HepG2 (cell line): ENCODE measurements around the gene MAP1LC3A. TPM values are rescaled to one million over a fixed set of nuclear protein-coding genes. Genes with fewer than 3 reads are reported as not detected.

Experiments
- ETV5 ChIP-seq: IDR thresholded peaks from 2 replicates; pipeline ENCODE4 v1.6.1; 2018; ENCODE audit warnings: missing biosample characterization, missing genetic modification reagents, inconsistent platforms, borderline replicate concordance
- FOSL1 ChIP-seq: sonication (generic); formaldehyde crosslinking; IDR thresholded peaks from 2 replicates; pipeline ENCODE4 v1.9.0; 2021; ENCODE audit warnings: missing genetic modification reagents, borderline replicate concordance
- FOXP1 ChIP-seq, 2 experiments: fragments of 450-650 bp in 1 of 2; IDR thresholded peaks; 2 replicates each; pipeline ENCODE4 v1.6.1; 2017 to 2018; ENCODE audit warnings: antibody characterized with exemption in 1 of 2
- GATAD2A ChIP-seq: IDR thresholded peaks from 2 replicates; pipeline ENCODE4 v1.6.1; 2016
- HMG20A ChIP-seq: IDR thresholded peaks from 2 replicates; pipeline ENCODE4 v1.6.1; 2016; ENCODE audit warnings: borderline replicate concordance
- HNRNPL ChIP-seq: fragments of 200-400 bp; formaldehyde crosslinking; IDR thresholded peaks from 2 replicates; pipeline ENCODE4 v1.6.1; 2017; ENCODE audit warnings: mild to moderate bottlenecking, low read depth, low read length
- JUN ChIP-seq: sonication (generic); formaldehyde crosslinking; IDR thresholded peaks from 2 replicates; pipeline ENCODE4 v1.4.0; 2020; ENCODE audit warnings: mild to moderate bottlenecking, missing genetic modification reagents
- KAT7 ChIP-seq: IDR thresholded peaks from 2 replicates; pipeline ENCODE4 v1.6.1; 2018; ENCODE audit warnings: borderline replicate concordance, missing compliant biosample characterization
- MXD4 ChIP-seq: IDR thresholded peaks from 2 replicates; pipeline ENCODE4 v1.6.1; 2016; ENCODE audit warnings: mild to moderate bottlenecking, missing biosample characterization, missing genetic modification reagents
- RARA ChIP-seq: IDR thresholded peaks from 2 replicates; pipeline ENCODE4 v1.6.1; 2016; ENCODE audit warnings: missing genetic modification reagents, missing compliant biosample characterization
- STAT5B ChIP-seq: sonication (generic); formaldehyde crosslinking; IDR thresholded peaks from 2 replicates; pipeline ENCODE4 v1.4.0; 2020; ENCODE audit warnings: missing genetic modification reagents
- ZNF331 ChIP-seq: sonication (generic); formaldehyde crosslinking; IDR thresholded peaks from 2 replicates; pipeline ENCODE4 v1.4.0; 2020; ENCODE audit warnings: missing genetic modification reagents
- ZNF703 ChIP-seq: sonication (generic); formaldehyde crosslinking; IDR thresholded peaks from 2 replicates; pipeline ENCODE4 v1.5.1; 2020; ENCODE audit warnings: missing genetic modification reagents, mild to moderate bottlenecking, moderate library complexity, borderline replicate concordance
- ZNF749 ChIP-seq: sonication (generic); formaldehyde crosslinking; IDR thresholded peaks from 2 replicates; pipeline ENCODE4 v1.8.0; 2022; ENCODE audit warnings: mild to moderate bottlenecking, missing genetic modification reagents, moderate library complexity, borderline replicate concordance
- ZNF83 ChIP-seq: sonication (generic); formaldehyde crosslinking; IDR thresholded peaks from 2 replicates; pipeline ENCODE4 v1.4.0; 2020; ENCODE audit warnings: missing genetic modification reagents, mild to moderate bottlenecking, borderline replicate concordance
- polyA plus RNA-seq, 8 experiments: library from polyadenylated mRNA; depleted of rRNA in 3 of 8; stranded (reverse) in 7 of 8; unstranded in 1 of 8; fragments of >200 nt; fragmentation: Illumina TruSeq in 4 of 8; extraction: Trizol in 4 of 8; gene quantifications; 2 replicates each; pipeline versions ENCODE4 v1.2.1 to v1.2.3, GENCODE V29; 2011 to 2016; ENCODE audit warnings: low read depth in 4 of 8, missing spikeins in 1 of 8, mixed read lengths in 1 of 8; ENCODE audit not compliant: insufficient read depth in 1 of 8
- total RNA-seq, 5 experiments: library from RNA; depleted of rRNA; stranded (reverse); fragments of >200 nt; fragmentation: Illumina TruSeq; extraction: Trizol; gene quantifications; 2 replicates each; pipeline ENCODE4 v1.2.3, GENCODE V29; 2016; ENCODE audit warnings: low read depth in 1 of 5
- TF ChIP-seq, protein P1 (sequence below): sonication (generic); formaldehyde crosslinking; IDR thresholded peaks from 2 replicates; pipeline ENCODE4 v1.4.0; 2020; ENCODE audit warnings: missing genetic modification reagents, borderline replicate concordance
- TF ChIP-seq, protein P2 (sequence below): sonication (generic); formaldehyde crosslinking; IDR thresholded peaks from 2 replicates; pipeline ENCODE4 v1.4.0; 2020; ENCODE audit warnings: low read depth, missing genetic modification reagents
- TF ChIP-seq, protein P3 (sequence below): IDR thresholded peaks from 2 replicates; pipeline ENCODE4 v1.6.1; 2016; ENCODE audit warnings: mild to moderate bottlenecking
- TF ChIP-seq, protein P4 (sequence below): IDR thresholded peaks from 2 replicates; pipeline ENCODE4 v1.6.1; 2016
- TF ChIP-seq, protein P5 (sequence below): sonication (generic); formaldehyde crosslinking; IDR thresholded peaks from 2 replicates; pipeline ENCODE4 v1.8.0; 2022; ENCODE audit warnings: mild to moderate bottlenecking, missing genetic modification reagents; ENCODE audit not compliant: insufficient replicate concordance

Gene MAP1LC3A
- total and polyA plus RNA-seq, 2 of the 13 experiments (the other 11 are each of a cell fraction or from before 2014, with no cell fraction given), result not detected

DNA sequence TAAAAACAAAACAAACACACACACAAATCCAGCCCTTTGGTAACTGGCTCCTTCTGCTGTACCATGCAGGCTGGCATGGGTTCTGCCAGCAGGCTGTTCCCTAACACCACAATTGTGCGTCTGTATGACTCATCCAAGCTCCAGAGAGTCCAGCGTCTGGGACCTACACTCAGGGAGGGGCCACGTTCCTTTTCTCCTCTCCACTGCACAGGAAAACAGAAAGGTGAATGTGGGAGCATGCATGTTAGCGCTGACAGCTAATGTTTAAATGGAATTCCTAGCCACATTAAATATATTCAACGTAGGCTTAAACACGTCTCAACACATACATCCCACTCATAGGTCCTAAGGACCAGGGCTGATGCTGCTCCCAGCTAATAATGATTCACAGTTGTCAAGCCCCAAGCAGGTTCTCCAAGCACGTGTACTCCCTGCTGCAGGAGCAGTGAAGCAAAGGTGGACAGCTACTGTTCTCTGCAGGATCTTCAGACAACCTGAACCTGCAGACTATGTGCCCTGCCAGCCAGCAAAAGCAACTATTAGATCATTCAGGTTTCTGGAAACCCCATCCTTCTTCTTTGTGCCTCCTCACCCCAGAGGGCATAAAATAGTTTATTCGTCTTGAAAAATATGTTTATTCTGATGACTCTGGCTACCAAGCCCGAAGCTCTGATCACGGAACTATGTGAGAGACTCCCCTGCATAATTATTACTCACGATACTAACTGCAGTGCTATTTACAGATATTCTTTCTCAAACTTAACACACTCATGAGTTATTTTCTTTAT lies 20.9 kb downstream of the MAP1LC3A start (continued):
- TF ChIP-seq MXD4, result no peak
- TF ChIP-seq, protein P1, sequence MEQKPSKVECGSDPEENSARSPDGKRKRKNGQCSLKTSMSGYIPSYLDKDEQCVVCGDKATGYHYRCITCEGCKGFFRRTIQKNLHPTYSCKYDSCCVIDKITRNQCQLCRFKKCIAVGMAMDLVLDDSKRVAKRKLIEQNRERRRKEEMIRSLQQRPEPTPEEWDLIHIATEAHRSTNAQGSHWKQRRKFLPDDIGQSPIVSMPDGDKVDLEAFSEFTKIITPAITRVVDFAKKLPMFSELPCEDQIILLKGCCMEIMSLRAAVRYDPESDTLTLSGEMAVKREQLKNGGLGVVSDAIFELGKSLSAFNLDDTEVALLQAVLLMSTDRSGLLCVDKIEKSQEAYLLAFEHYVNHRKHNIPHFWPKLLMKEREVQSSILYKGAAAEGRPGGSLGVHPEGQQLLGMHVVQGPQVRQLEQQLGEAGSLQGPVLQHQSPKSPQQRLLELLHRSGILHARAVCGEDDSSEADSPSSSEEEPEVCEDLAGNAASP (CRISPR knock-in tag), result no peak
- TF ChIP-seq GATAD2A (CRISPR knock-in tag), result no peak
- no peak for TF ChIP-seq ZNF749
- TF ChIP-seq, protein P2, sequence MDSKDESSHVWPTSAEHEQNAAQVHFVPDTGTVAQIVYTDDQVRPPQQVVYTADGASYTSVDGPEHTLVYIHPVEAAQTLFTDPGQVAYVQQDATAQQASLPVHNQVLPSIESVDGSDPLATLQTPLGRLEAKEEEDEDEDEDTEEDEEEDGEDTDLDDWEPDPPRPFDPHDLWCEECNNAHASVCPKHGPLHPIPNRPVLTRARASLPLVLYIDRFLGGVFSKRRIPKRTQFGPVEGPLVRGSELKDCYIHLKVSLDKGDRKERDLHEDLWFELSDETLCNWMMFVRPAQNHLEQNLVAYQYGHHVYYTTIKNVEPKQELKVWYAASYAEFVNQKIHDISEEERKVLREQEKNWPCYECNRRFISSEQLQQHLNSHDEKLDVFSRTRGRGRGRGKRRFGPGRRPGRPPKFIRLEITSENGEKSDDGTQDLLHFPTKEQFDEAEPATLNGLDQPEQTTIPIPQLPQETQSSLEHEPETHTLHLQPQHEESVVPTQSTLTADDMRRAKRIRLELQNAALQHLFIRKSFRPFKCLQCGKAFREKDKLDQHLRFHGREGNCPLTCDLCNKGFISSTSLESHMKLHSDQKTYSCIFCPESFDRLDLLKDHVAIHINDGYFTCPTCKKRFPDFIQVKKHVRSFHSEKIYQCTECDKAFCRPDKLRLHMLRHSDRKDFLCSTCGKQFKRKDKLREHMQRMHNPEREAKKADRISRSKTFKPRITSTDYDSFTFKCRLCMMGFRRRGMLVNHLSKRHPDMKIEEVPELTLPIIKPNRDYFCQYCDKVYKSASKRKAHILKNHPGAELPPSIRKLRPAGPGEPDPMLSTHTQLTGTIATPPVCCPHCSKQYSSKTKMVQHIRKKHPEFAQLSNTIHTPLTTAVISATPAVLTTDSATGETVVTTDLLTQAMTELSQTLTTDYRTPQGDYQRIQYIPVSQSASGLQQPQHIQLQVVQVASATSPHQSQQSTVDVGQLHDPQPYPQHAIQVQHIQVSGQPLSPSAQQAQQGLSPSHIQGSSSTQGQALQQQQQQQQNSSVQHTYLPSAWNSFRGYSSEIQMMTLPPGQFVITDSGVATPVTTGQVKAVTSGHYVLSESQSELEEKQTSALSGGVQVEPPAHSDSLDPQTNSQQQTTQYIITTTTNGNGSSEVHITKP, result no peak
- no peak for TF ChIP-seq HMG20A
- TF ChIP-seq, protein P3, sequence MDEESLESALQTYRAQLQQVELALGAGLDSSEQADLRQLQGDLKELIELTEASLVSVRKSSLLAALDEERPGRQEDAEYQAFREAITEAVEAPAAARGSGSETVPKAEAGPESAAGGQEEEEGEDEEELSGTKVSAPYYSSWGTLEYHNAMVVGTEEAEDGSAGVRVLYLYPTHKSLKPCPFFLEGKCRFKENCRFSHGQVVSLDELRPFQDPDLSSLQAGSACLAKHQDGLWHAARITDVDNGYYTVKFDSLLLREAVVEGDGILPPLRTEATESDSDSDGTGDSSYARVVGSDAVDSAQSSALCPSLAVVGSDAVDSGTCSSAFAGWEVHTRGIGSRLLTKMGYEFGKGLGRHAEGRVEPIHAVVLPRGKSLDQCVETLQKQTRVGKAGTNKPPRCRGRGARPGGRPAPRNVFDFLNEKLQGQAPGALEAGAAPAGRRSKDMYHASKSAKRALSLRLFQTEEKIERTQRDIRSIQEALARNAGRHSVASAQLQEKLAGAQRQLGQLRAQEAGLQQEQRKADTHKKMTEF, result peak; percentile 28; the same call in 1 of the 2 replicates
- no peak for TF ChIP-seq ZNF83
- TF ChIP-seq FOXP1 (IDR thresholded peaks at IDR 0.05), result no peak
- no peak for TF ChIP-seq FOXP1 (CRISPR knock-in tag; IDR thresholded peaks at IDR 0.05)
- TF ChIP-seq, protein P4, sequence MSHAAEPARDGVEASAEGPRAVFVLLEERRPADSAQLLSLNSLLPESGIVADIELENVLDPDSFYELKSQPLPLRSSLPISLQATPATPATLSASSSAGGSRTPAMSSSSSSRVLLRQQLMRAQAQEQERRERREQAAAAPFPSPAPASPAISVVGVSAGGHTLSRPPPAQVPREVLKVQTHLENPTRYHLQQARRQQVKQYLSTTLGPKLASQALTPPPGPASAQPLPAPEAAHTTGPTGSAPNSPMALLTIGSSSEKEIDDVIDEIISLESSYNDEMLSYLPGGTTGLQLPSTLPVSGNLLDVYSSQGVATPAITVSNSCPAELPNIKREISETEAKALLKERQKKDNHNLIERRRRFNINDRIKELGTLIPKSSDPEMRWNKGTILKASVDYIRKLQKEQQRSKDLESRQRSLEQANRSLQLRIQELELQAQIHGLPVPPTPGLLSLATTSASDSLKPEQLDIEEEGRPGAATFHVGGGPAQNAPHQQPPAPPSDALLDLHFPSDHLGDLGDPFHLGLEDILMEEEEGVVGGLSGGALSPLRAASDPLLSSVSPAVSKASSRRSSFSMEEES, result no peak
- no peak for TF ChIP-seq ZNF703
- TF ChIP-seq KAT7, result no peak
- TF ChIP-seq STAT5B (CRISPR knock-in tag), result no peak
- 0 out of 2 replicates have a peak, but pooled peaks have one; percentile 24 for TF ChIP-seq RARA (CRISPR knock-in tag)
- TF ChIP-seq HNRNPL, result no peak
- peak; percentile 79 for TF ChIP-seq FOSL1 (CRISPR knock-in tag)
- TF ChIP-seq, protein P5, sequence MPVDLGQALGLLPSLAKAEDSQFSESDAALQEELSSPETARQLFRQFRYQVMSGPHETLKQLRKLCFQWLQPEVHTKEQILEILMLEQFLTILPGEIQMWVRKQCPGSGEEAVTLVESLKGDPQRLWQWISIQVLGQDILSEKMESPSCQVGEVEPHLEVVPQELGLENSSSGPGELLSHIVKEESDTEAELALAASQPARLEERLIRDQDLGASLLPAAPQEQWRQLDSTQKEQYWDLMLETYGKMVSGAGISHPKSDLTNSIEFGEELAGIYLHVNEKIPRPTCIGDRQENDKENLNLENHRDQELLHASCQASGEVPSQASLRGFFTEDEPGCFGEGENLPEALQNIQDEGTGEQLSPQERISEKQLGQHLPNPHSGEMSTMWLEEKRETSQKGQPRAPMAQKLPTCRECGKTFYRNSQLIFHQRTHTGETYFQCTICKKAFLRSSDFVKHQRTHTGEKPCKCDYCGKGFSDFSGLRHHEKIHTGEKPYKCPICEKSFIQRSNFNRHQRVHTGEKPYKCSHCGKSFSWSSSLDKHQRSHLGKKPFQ (CRISPR knock-in tag), result no peak
- 0 out of 2 replicates have a peak, but pooled peaks have one; percentile 55 for TF ChIP-seq JUN (CRISPR knock-in tag)
- 0 out of 2 replicates have a peak, but pooled peaks have one; percentile 28 for TF ChIP-seq ZNF331 (CRISPR knock-in tag)
- TF ChIP-seq ETV5 (CRISPR knock-in tag), result peak; percentile 17; the same call in 1 of the 2 replicates
